ENCODE data around the gene UNC79.

The UNC79 gene

GRCh38 chr14:93707475-93707874 is 276.7 kb downstream of the UNC79 start:
- TF ChIP-seq CTCF (IDR thresholded peaks at IDR 0.05; ENCODE audit: borderline replicate concordance, control extremely low read depth, extremely low read depth, insufficient read depth, missing control alignments): no peak
- in situ Hi-C loops (cut with MboI; ENCODE audit: low sequenced_read_pairs, unreplicated experiment): no loop called here
- DNase-seq (ENCODE audit: low spot score): no peak

- no peak for DNase-seq (ENCODE audit: low spot score)
- no peak for TF ChIP-seq CTCF (IDR thresholded peaks at IDR 0.05; ENCODE audit: borderline replicate concordance, control extremely low read depth, extremely low read depth, insufficient read depth, missing control alignments)
- in situ Hi-C loops (cut with MboI; ENCODE audit: low sequenced_read_pairs, unreplicated experiment): no loop called here
Observed at GRCh38 chr14:93708311-93708734, 277.6 kb downstream of the UNC79 start.

GRCh38 chr14:93708800-93709199 is 278.1 kb downstream of the UNC79 start:
- no peak for DNase-seq (ENCODE audit: low spot score)
- no peak for TF ChIP-seq CTCF (IDR thresholded peaks at IDR 0.05; ENCODE audit: borderline replicate concordance, control extremely low read depth, extremely low read depth, insufficient read depth, missing control alignments)
- in situ Hi-C loops (cut with MboI; ENCODE audit: low sequenced_read_pairs, unreplicated experiment): no loop called here

- no peak for TF ChIP-seq CTCF (IDR thresholded peaks at IDR 0.05; ENCODE audit: borderline replicate concordance, control extremely low read depth, extremely low read depth, insufficient read depth, missing control alignments)
- DNase-seq (ENCODE audit: low spot score): no peak
- in situ Hi-C loops (cut with MboI; ENCODE audit: low sequenced_read_pairs, unreplicated experiment): no loop called here
Observed at GRCh38 chr14:93709249-93709648, 278.5 kb downstream of the UNC79 start.

GRCh38 chr14:93712079-93712837 is 281.5 kb downstream of the UNC79 start:
- TF ChIP-seq CTCF (IDR thresholded peaks at IDR 0.05; ENCODE audit: borderline replicate concordance, control extremely low read depth, extremely low read depth, insufficient read depth, missing control alignments): no peak
- no peak for DNase-seq (ENCODE audit: low spot score)
- in situ Hi-C loops (cut with MboI; ENCODE audit: low sequenced_read_pairs, unreplicated experiment): no loop called here

GRCh38 chr14:93712838-93713724 is 282.3 kb downstream of the UNC79 start:
- in situ Hi-C loops (cut with MboI; ENCODE audit: low sequenced_read_pairs, unreplicated experiment): no loop called here
- no peak for DNase-seq (ENCODE audit: low spot score)
- no peak for TF ChIP-seq CTCF (IDR thresholded peaks at IDR 0.05; ENCODE audit: borderline replicate concordance, control extremely low read depth, extremely low read depth, insufficient read depth, missing control alignments)
